Measurements from ENCODE around the gene TST.

DNA sequence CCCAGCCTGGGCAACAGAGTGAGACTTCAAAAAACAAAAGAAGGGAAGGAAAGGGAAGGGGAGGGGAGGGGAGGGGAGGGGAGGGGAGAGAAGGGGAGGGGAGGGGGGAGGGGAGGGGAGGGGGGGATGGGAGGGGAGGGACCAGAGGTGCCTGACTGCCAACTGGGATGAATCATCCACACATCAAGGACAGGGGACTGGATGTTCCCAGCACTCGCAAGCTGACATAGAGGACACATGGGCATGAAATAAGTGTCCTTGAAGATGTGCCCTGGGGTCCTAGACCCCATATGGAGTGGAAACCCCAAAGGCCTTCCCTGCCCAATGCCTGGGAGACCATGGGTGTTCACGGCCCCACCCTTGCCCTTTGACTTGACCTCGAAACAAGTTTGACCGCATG, 19.8 kb downstream of the TST start:
- TF ChIP-seq, protein P1, sequence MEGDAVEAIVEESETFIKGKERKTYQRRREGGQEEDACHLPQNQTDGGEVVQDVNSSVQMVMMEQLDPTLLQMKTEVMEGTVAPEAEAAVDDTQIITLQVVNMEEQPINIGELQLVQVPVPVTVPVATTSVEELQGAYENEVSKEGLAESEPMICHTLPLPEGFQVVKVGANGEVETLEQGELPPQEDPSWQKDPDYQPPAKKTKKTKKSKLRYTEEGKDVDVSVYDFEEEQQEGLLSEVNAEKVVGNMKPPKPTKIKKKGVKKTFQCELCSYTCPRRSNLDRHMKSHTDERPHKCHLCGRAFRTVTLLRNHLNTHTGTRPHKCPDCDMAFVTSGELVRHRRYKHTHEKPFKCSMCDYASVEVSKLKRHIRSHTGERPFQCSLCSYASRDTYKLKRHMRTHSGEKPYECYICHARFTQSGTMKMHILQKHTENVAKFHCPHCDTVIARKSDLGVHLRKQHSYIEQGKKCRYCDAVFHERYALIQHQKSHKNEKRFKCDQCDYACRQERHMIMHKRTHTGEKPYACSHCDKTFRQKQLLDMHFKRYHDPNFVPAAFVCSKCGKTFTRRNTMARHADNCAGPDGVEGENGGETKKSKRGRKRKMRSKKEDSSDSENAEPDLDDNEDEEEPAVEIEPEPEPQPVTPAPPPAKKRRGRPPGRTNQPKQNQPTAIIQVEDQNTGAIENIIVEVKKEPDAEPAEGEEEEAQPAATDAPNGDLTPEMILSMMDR (IDR thresholded peaks at IDR 0.05), result no peak
- TF ChIP-seq POLR2A (IDR thresholded peaks at IDR 0.05), result no peak

Data from heart left ventricle (tissue), 13 donors.